ENCODE measurements around the gene MMP24OS. TPM values are rescaled to one million over a fixed set of nuclear protein-coding genes. Genes with fewer than 3 reads are reported as not detected.

MMP24OS gene
- total RNA-seq (2022; extraction: Qiagen RNA extraction), result 50.9 to 90.1 TPM (median 79.7 TPM) in 5 replicates

GRCh38 chr20:35277531-35278395 lies at the start of gene MMP24OS:
Gene MMP24OS, minus strand, starts transcription at chr20:35278122. Its CDS starts 193 bp downstream, at chr20:35277929.

GRCh38 chr20:35291654-35292503 lies 14.0 kb upstream of the MMP24OS start, which contains the start of gene FAM83C:
Gene FAM83C, minus strand, starts transcription at chr20:35292425. Its CDS starts 121 bp downstream, at chr20:35292304.

GRCh38 chr20:35284267-35284991 lies 6.5 kb upstream of the MMP24OS start, which contains the start of gene EIF6:
Gene EIF6, minus strand, starts transcription at chr20:35284772. Its CDS starts 285 bp downstream, at chr20:35284487.

Other genes starting within 250 kb of the MMP24OS start
- 53.6 to 61.9 TPM (median 58.9 TPM) in 5 replicates for gene TRPC4AP, start 185.3 kb downstream of the MMP24OS start, total RNA-seq (2022; extraction: Qiagen RNA extraction)
- 46.9 to 50.2 TPM (median 48.8 TPM) in 5 replicates for gene EDEM2, start 130.8 kb downstream of the MMP24OS start, total RNA-seq (2022; extraction: Qiagen RNA extraction)
- 91.7 to 135 TPM (median 131 TPM) in 5 replicates for gene PROCR, start 106.0 kb downstream of the MMP24OS start, total RNA-seq (2022; extraction: Qiagen RNA extraction)
- 16.9 to 23.3 TPM (median 20.2 TPM) in 5 replicates for gene MMP24, start 51.4 kb downstream of the MMP24OS start, total RNA-seq (2022; extraction: Qiagen RNA extraction)
- 365 to 422 TPM (median 402 TPM) in 5 replicates for gene EIF6, start 6.7 kb upstream of the MMP24OS start, total RNA-seq (2022; extraction: Qiagen RNA extraction)
- 0.04 to 0.10 TPM (median 0.06 TPM) in 4 of 5 replicates, not detected in the other for gene FAM83C, start 14.3 kb upstream of the MMP24OS start, total RNA-seq (2022; extraction: Qiagen RNA extraction)
- 29.7 to 36.1 TPM (median 31.2 TPM) in 5 replicates for gene UQCC1, start 133.9 kb upstream of the MMP24OS start, total RNA-seq (2022; extraction: Qiagen RNA extraction)
- 0.02 to 0.06 TPM (median 0.04 TPM) in 3 of 5 replicates, not detected in the others for gene GDF5, start 160.1 kb upstream of the MMP24OS start, total RNA-seq (2022; extraction: Qiagen RNA extraction)
- gene CEP250, start 177.5 kb upstream of the MMP24OS start, total RNA-seq (2022; extraction: Qiagen RNA extraction), result 23.1 to 30.2 TPM (median 26.4 TPM) in 5 replicates

Measured in A549 treated with CORT108297 at 1 μM for 4 hours (cell line).